ENCODE results near the gene DMKN. TPM values are rescaled to one million over a fixed set of nuclear protein-coding genes. Genes with fewer than 3 reads are reported as not detected.

Gene DMKN
- total and polyA plus RNA-seq, 2 donors (not counting 3 experiments of a cell fraction or from before 2014, with no cell fraction given), result not detected

DNA sequence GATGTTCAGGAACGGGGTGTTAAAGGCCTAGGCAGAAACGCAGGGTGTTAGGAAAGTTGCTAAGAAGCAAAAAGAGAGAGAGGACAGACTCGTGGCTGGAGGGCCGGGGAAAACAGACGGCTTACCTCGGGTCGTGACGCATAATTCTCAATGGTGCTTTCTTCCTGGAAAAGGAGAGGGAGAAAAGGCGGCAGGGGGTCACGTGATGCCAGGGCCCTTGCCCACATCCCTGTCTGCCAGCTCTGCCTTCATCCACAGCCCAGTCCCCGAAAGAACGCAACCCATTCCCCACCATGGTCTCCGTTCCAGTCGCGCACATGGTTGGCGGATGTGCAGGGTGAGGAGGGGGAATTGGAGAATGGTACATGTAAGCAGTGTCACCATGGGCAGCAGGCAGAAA is 24.8 kb downstream of the DMKN start:
- Histone ChIP-seq H3K9me1 (replicated peaks; ENCODE audit: control insufficient read depth, extremely low read depth, insufficient read depth, low read length) (no peaks in the 10 kb centered on the region), H3K9ac (replicated peaks; ENCODE audit: extremely low read depth, insufficient read depth, low read length) (no peak overlapping the region), H3K4me1 (ENCODE audit: control insufficient read depth, extremely low read depth, insufficient read depth, low read length) (no peaks in the 10 kb centered on the region), H3K9me3 (replicated peaks; ENCODE audit: control insufficient read depth, insufficient read depth, low read length) (no peaks in the 10 kb centered on the region), H3K4me3 (replicated peaks in 1 of 3; ENCODE audit: insufficient read depth in 1 of 3, low read depth in 1 of 3, low read length in 3 of 3) (no peak overlapping the region), H3K27me3 (ENCODE audit: control insufficient read depth in 2 of 2, insufficient read depth in 2 of 2, low read length in 2 of 2) (no peaks in the 10 kb centered on the region), H4K20me1 (replicated peaks; ENCODE audit: control insufficient read depth, extremely low read depth, insufficient read depth, low read length) (no peaks in the 10 kb centered on the region), H3K4me2 (ENCODE audit: insufficient read depth, low read length) (no peak overlapping the region), H2AFZ (ENCODE audit: low read depth, low read length) (no peak overlapping the region), H3K36me3 (ENCODE audit: control insufficient read depth in 2 of 2, extremely low read depth in 1 of 2, insufficient read depth in 2 of 2, low read length in 2 of 2) (no peaks in the 10 kb centered on the region), H3K79me2 (ENCODE audit: control insufficient read depth, insufficient read depth, low read length) (no peaks in the 10 kb centered on the region), H3K27ac (ENCODE audit: insufficient read depth, low read depth, low read length) (no peak overlapping the region)
- TF ChIP-seq, protein P1, sequence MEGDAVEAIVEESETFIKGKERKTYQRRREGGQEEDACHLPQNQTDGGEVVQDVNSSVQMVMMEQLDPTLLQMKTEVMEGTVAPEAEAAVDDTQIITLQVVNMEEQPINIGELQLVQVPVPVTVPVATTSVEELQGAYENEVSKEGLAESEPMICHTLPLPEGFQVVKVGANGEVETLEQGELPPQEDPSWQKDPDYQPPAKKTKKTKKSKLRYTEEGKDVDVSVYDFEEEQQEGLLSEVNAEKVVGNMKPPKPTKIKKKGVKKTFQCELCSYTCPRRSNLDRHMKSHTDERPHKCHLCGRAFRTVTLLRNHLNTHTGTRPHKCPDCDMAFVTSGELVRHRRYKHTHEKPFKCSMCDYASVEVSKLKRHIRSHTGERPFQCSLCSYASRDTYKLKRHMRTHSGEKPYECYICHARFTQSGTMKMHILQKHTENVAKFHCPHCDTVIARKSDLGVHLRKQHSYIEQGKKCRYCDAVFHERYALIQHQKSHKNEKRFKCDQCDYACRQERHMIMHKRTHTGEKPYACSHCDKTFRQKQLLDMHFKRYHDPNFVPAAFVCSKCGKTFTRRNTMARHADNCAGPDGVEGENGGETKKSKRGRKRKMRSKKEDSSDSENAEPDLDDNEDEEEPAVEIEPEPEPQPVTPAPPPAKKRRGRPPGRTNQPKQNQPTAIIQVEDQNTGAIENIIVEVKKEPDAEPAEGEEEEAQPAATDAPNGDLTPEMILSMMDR (IDR thresholded peaks at IDR 0.05; ENCODE audit: extremely low read depth in 1 of 2, insufficient read depth in 1 of 2, low read depth in 1 of 2, low read length in 2 of 2), result no peak
- ChIA-PET CTCF (no interaction called here), POLR2A (no interaction called here)
- intact Hi-C loops (cut with micrococcal nuclease) (no loop called here), dilution Hi-C loops (cut with MboI; ENCODE audit: extremely low pct_ligation_motif_present, low sequenced_read_pairs) (no loop called here)
- DNase-seq (ENCODE audit: low read depth, low spot score), result no peak
- BruUV-seq (replicated peaks), result no TSS peak
- no peak for FAIRE-seq

DNA sequence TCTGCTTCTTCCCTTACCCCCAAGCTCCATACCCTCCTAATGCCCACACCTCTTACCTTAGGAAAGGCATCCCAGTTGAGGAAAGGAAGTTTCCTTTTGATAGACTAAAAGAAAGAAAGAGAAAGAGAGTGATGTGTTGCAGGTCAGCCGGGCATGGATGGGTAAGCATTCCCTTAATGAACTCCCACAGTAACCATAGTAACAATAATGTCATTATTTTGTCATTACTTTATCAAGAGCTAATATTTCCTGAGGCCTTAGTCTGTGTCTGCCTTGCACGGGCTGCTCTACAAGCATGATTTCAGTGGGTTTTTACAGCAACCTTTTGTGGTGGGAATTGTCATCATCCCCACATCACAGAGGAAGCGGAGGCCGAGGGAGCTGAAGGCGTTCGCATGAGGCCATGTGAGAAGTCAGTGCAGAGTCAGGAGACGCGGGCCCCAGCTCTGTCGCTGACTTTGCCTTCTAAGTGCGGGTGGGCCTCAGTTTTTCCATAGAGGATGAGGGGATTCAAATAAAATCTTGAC is 25.7 kb downstream of the DMKN start:
- dilution Hi-C loops (cut with MboI; ENCODE audit: extremely low pct_ligation_motif_present, low sequenced_read_pairs), result no loop called here
- ChIA-PET POLR2A (no interaction called here), CTCF (interaction anchor here (0.7 to 1.8 kb wide), 2 partner anchors 14 to 134 kb away, joined by 3 to 6 read pairs; no protein-coding TSS in a partner anchor)
- Histone ChIP-seq H3K9me3 (replicated peaks; ENCODE audit: control insufficient read depth, insufficient read depth, low read length) (no peaks in the 10 kb centered on the region), H3K36me3 (ENCODE audit: control insufficient read depth in 2 of 2, extremely low read depth in 1 of 2, insufficient read depth in 2 of 2, low read length in 2 of 2) (no peaks in the 10 kb centered on the region), H3K4me3 (replicated peaks in 1 of 3; ENCODE audit: insufficient read depth in 1 of 3, low read depth in 1 of 3, low read length in 3 of 3) (no peak overlapping the region), H3K9ac (replicated peaks; ENCODE audit: extremely low read depth, insufficient read depth, low read length) (no peak overlapping the region), H3K4me2 (ENCODE audit: insufficient read depth, low read length) (no peak overlapping the region), H3K27me3 (ENCODE audit: control insufficient read depth in 2 of 2, insufficient read depth in 2 of 2, low read length in 2 of 2) (no peaks in the 10 kb centered on the region), H3K27ac (ENCODE audit: insufficient read depth, low read depth, low read length) (no peak overlapping the region), H3K4me1 (ENCODE audit: control insufficient read depth, extremely low read depth, insufficient read depth, low read length) (no peaks in the 10 kb centered on the region), H3K79me2 (ENCODE audit: control insufficient read depth, insufficient read depth, low read length) (no peaks in the 10 kb centered on the region), H4K20me1 (replicated peaks; ENCODE audit: control insufficient read depth, extremely low read depth, insufficient read depth, low read length) (no peaks in the 10 kb centered on the region), H2AFZ (ENCODE audit: low read depth, low read length) (no peak overlapping the region), H3K9me1 (replicated peaks; ENCODE audit: control insufficient read depth, extremely low read depth, insufficient read depth, low read length) (no peaks in the 10 kb centered on the region)
- FAIRE-seq (no peak), DNase-seq (ENCODE audit: low read depth, low spot score) (no peak)
- TF ChIP-seq EZH2 (IDR thresholded peaks at IDR 0.05; ENCODE audit: borderline replicate concordance, low read depth, low read length, severe bottlenecking) (no peak), FOS (IDR thresholded peaks at IDR 0.05; ENCODE audit: borderline replicate concordance, insufficient read depth, low read length) (no peak), MYC (IDR thresholded peaks at IDR 0.05; ENCODE audit: low read depth, low read length) (no peak), POLR2AphosphoS5 (IDR thresholded peaks at IDR 0.05; ENCODE audit: insufficient read depth, low read depth, low read length) (no peak), JUN (IDR thresholded peaks at IDR 0.05; ENCODE audit: borderline replicate concordance, insufficient read depth, insufficient read length, low read depth) (no peak)
- TF ChIP-seq, protein P1 (IDR thresholded peaks at IDR 0.05; ENCODE audit: extremely low read depth in 1 of 2, insufficient read depth in 1 of 2, low read depth in 1 of 2, low read length in 2 of 2), result no peak
- TF ChIP-seq, protein P2, sequence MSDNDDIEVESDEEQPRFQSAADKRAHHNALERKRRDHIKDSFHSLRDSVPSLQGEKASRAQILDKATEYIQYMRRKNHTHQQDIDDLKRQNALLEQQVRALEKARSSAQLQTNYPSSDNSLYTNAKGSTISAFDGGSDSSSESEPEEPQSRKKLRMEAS (IDR thresholded peaks at IDR 0.05; ENCODE audit: insufficient read depth, insufficient read length), result no peak
- intact Hi-C loops (cut with micrococcal nuclease), result no loop called here
- BruUV-seq (replicated peaks), result no TSS peak

All from endothelial cell of umbilical vein (primary cell).